ENCODE results near the gene CDKAL1. TPM values are rescaled to one million over a fixed set of nuclear protein-coding genes. Genes with fewer than 3 reads are reported as not detected.

CDKAL1 gene
- total RNA-seq, 4 donors from 2014 or later = 15.2 to 17.9 (median 17.1) TPM

- no peak for TF ChIP-seq CTCF (IDR thresholded peaks at IDR 0.05; ENCODE audit: low read depth)
These were observed 648.3 kb downstream of the CDKAL1 start for GRCh38 chr6:21182589-21182988.

GRCh38 chr6:21185861-21186478 lies 651.7 kb downstream of the CDKAL1 start:
- no peak for TF ChIP-seq CTCF (IDR thresholded peaks at IDR 0.05; ENCODE audit: low read depth)

- no peak for TF ChIP-seq CTCF (IDR thresholded peaks at IDR 0.05; ENCODE audit: low read depth)
These were observed 652.3 kb downstream of the CDKAL1 start for GRCh38 chr6:21186479-21187055.

GRCh38 chr6:21187485-21187884 lies 653.2 kb downstream of the CDKAL1 start:
- no peak for TF ChIP-seq CTCF (IDR thresholded peaks at IDR 0.05; ENCODE audit: low read depth)

GRCh38 chr6:21188505-21189223 lies 654.4 kb downstream of the CDKAL1 start:
- no peak for TF ChIP-seq CTCF (IDR thresholded peaks at IDR 0.05; ENCODE audit: low read depth)

- TF ChIP-seq CTCF (IDR thresholded peaks at IDR 0.05; ENCODE audit: low read depth) = no peak
These were observed 655.5 kb downstream of the CDKAL1 start for GRCh38 chr6:21189759-21190158.

- TF ChIP-seq CTCF (IDR thresholded peaks at IDR 0.05; ENCODE audit: low read depth) = no peak
These were observed 656.4 kb downstream of the CDKAL1 start for GRCh38 chr6:21190701-21191100.
